Transverse colon (tissue), 4 donors: Measurements from ENCODE around the gene ANO3. TPM values are rescaled to one million over a fixed set of nuclear protein-coding genes. Genes with fewer than 3 reads are reported as not detected.

Experiments
- DNase-seq: peaks from one replicate; pipeline ENCODE4 v3.0.0-alpha.2; 2019
- H3K27ac ChIP-seq, 4 donors: fragments of 200-600 bp; sonication (generic); 2 replicates each; pipeline ENCODE4 v1.5.1; 2016 to 2018; ENCODE audit warnings: inconsistent platforms in 4 of 4
- H3K27me3 ChIP-seq: fragments of 200-600 bp; sonication (generic); 2 replicates; pipeline ENCODE4 v1.5.1; 2017; ENCODE audit warnings: inconsistent platforms
- H3K36me3 ChIP-seq, 4 donors: fragments of 200-600 bp; sonication (generic); 2 replicates each; pipeline ENCODE4 v1.5.1; 2017 to 2019; ENCODE audit warnings: inconsistent platforms in 4 of 4
- H3K4me1 ChIP-seq, 4 donors: fragments of 200-600 bp; sonication (generic); 2 replicates each; pipeline ENCODE4 v1.5.1; 2017 to 2020; ENCODE audit warnings: inconsistent platforms in 4 of 4
- H3K4me3 ChIP-seq, 4 donors: fragments of 200-600 bp; sonication (generic); 1 replicate in 1 of 4; 2 replicates in 3 of 4; pipeline versions ENCODE4 v1.5.1 to v1.6.1; 2017 to 2019; ENCODE audit warnings: inconsistent platforms in 4 of 4
- H3K9me3 ChIP-seq, 2 donors: fragments of 200-600 bp; sonication (generic); 2 replicates each; pipeline ENCODE4 v1.5.1; 2017 to 2019; ENCODE audit warnings: inconsistent platforms in 2 of 2
- CTCF ChIP-seq, 5 experiments: fragments of 200-600 bp in 3 of 5; fragments of 450-650 bp in 2 of 5; sonication (generic) in 3 of 5; IDR thresholded peaks; 1 replicate in 2 of 5; 2 replicates in 3 of 5; pipeline ENCODE4 v1.5.1; 2016 to 2017; ENCODE audit warnings: antibody characterized with exemption in 5 of 5, inconsistent platforms in 3 of 5, mild to moderate bottlenecking in 2 of 5, moderate library complexity in 1 of 5
- EP300 ChIP-seq: sonication (generic); formaldehyde crosslinking; IDR thresholded peaks from one replicate; pipeline ENCODE4 v1.6.1; 2017; ENCODE audit warnings: antibody characterized with exemption, low read depth
- POLR2A ChIP-seq: fragments of 450-650 bp; IDR thresholded peaks from one replicate; pipeline ENCODE4 v1.6.1; 2016; ENCODE audit warnings: antibody characterized with exemption, mild to moderate bottlenecking, moderate library complexity
- POLR2AphosphoS5 ChIP-seq, 3 donors: sonication (generic); formaldehyde crosslinking; IDR thresholded peaks; one replicate each; pipeline ENCODE4 v1.6.1; 2016; ENCODE audit warnings: antibody characterized with exemption in 3 of 3
- WGBS, 2 donors: methylation state at CpG; one replicate each; pipeline ENCODE4 v1.1.5; 2018; ENCODE audit warnings: low coverage in 1 of 2; 5-methylcytosine and 5-hydroxymethylcytosine counted together
- in situ Hi-C, 4 donors: fragments of 200-750 bp; cut with MboI; loops; one replicate each; pipeline versions ENCODE4 v1.15.0 to v1.15.1; 2017; ENCODE audit warnings: low sequenced_read_pairs in 3 of 4, low pct_ligation_motif_present in 1 of 4, low pct_unique_long_range_greater_than_20kb in 1 of 4
- intact Hi-C: fragments of 100-400 bp; cut with DNase I; formaldehyde crosslinking; loops from one replicate; pipeline ENCODE4 v1.15.1; 2023; ENCODE audit warnings: low total_unique reads
- total RNA-seq, 4 donors: library from RNA; depleted of rRNA; stranded (reverse); fragments of >200 nt; gene quantifications; one replicate each; pipeline ENCODE4 v1.1.0, GENCODE V29; 2016

Gene ANO3
- total RNA-seq, 4 donors from 2014 or later: 0.16 to 0.55 TPM; not detected in 2

- no peak within 1 kb of the TSS for H3K27ac ChIP-seq
- intact Hi-C loops: no loop called here
- DNase-seq: no peak
- WGBS, 2 donors: 63 to 71% methylated on average over 7 to 12 of the region's 12 CpGs
- no peaks in the 10 kb centered on the region for H3K4me1 ChIP-seq
- H3K27me3 ChIP-seq: no peaks in the 10 kb centered on the region
- no peak within 1 kb of the TSS for H3K4me3 ChIP-seq
- TF ChIP-seq POLR2AphosphoS5 (IDR thresholded peaks at IDR 0.05) (no peak), POLR2A (no peak), CTCF (IDR thresholded peaks at IDR 0.05) (no peak), EP300 (no peak)
- H3K9me3 ChIP-seq: no peaks in the 10 kb centered on the region
- H3K36me3 ChIP-seq: no peaks in the 10 kb centered on the region
- in situ Hi-C loops: no loop called here
Measured at GRCh38 chr11:26571861-26572654, 240.1 kb downstream of the ANO3 start, which contains the start of gene MUC15. TSS of gene MUC15 (minus strand) at chr11:26572263. CDS start at chr11:26567094, 5,169 bp downstream.

GRCh38 chr11:26572770-26573402 lies 241.0 kb downstream of the ANO3 start:
- no peak for TF ChIP-seq CTCF (IDR thresholded peaks at IDR 0.05)
- no peak for TF ChIP-seq EP300
- TF ChIP-seq POLR2A: no peak
- TF ChIP-seq POLR2AphosphoS5 (IDR thresholded peaks at IDR 0.05): no peak
- no peaks in the 10 kb centered on the region for H3K27me3 ChIP-seq
- H3K27ac ChIP-seq: no peak overlapping the region
- WGBS, 2 donors: 77 to 83% methylated on average over 11 of the region's 11 CpGs
- H3K9me3 ChIP-seq: no peaks in the 10 kb centered on the region
- no peaks in the 10 kb centered on the region for H3K36me3 ChIP-seq
- no peak for DNase-seq
- intact Hi-C loops: no loop called here
- no peak overlapping the region for H3K4me3 ChIP-seq
- H3K4me1 ChIP-seq: no peaks in the 10 kb centered on the region
- in situ Hi-C loops: no loop called here

GRCh38 chr11:26573896-26574295 lies 242.0 kb downstream of the ANO3 start:
- H3K4me1 ChIP-seq: no peaks in the 10 kb centered on the region
- no peak overlapping the region for H3K27ac ChIP-seq
- no peaks in the 10 kb centered on the region for H3K27me3 ChIP-seq
- TF ChIP-seq POLR2AphosphoS5 (IDR thresholded peaks at IDR 0.05) (no peak), CTCF (IDR thresholded peaks at IDR 0.05) (no peak), POLR2A (no peak), EP300 (no peak)
- DNase-seq: no peak
- in situ Hi-C loops: no loop called here
- no peak overlapping the region for H3K4me3 ChIP-seq
- no peaks in the 10 kb centered on the region for H3K36me3 ChIP-seq
- intact Hi-C loops: no loop called here
- 65 to 66% methylated on average over 2 of the region's 2 CpGs for WGBS, 2 donors
- H3K9me3 ChIP-seq: no peaks in the 10 kb centered on the region

GRCh38 chr11:26575946-26576345 lies 244.0 kb downstream of the ANO3 start:
- Histone ChIP-seq H3K27ac (no peak overlapping the region), H3K36me3 (no peaks in the 10 kb centered on the region), H3K4me1 (no peaks in the 10 kb centered on the region), H3K9me3 (no peaks in the 10 kb centered on the region), H3K4me3 (no peak overlapping the region), H3K27me3 (no peaks in the 10 kb centered on the region)
- 65 to 75% methylated on average over 5 of the region's 5 CpGs for WGBS, 2 donors
- in situ Hi-C loops (no loop called here), intact Hi-C loops (no loop called here)
- TF ChIP-seq CTCF (IDR thresholded peaks at IDR 0.05): no peak
- TF ChIP-seq POLR2AphosphoS5 (IDR thresholded peaks at IDR 0.05): no peak
- TF ChIP-seq EP300: no peak
- no peak for TF ChIP-seq POLR2A
- no peak for DNase-seq
